GM12878 (cell line): ENCODE data around the gene PCSK6. TPM values are rescaled to one million over a fixed set of nuclear protein-coding genes. Genes with fewer than 3 reads are reported as not detected.

Source experiments
- ATAC-seq: fragments of 200-7000 bp; cut with Tn5 transposase; 3 replicates; pipeline ENCODE4 v1.9.1; 2020; ENCODE audit warnings: mild to moderate bottlenecking, moderate library complexity
- BruUV-seq: library from RNA; stranded (reverse); fragments of 400-500 nt; replicated peaks from 2 replicates; lab custom pipeline; 2021; lab: Mats Ljungman, UMichigan
- CTCF ChIA-PET: fragments of 300-600 bp; sonication (Branson Sonifier 250); formaldehyde crosslinking; extraction: SDS; loops from one replicate; lab custom pipeline; 2021; ENCODE audit warnings: inconsistent platforms; lab: Yijun Ruan, JAX
- POLR2A ChIA-PET: fragments of 350-600 bp; formaldehyde crosslinking; extraction: SDS; loops from one replicate; lab custom pipeline; 2021; ENCODE audit warnings: inconsistent platforms; lab: Charles Lee
- RAD21 ChIA-PET: fragments of 300-600 bp; sonication (Branson Sonifier 250); formaldehyde crosslinking; loops from one replicate; lab custom pipeline; 2023; ENCODE audit warnings: antibody characterized with exemption; ENCODE audit not compliant: unreplicated experiment; lab: Charles Lee
- SMC1A ChIA-PET: fragments of 300-600 bp; sonication (Branson Sonifier 250); formaldehyde crosslinking; loops from one replicate; lab custom pipeline; 2023; ENCODE audit not compliant: unreplicated experiment, uncharacterized antibody; lab: Charles Lee
- DNase-seq: peaks from one replicate; pipeline ENCODE4 v3.0.0-alpha.2; 2011; ENCODE audit warnings: low read depth, low spot score
- FAIRE-seq: peaks from 3 replicates; lab custom pipeline; 2011; peaks lifted over from hg19 to GRCh38; lab: Jason Lieb, UNC
- H2AFZ ChIP-seq: 2 replicates; pipeline ENCODE4 v1.6.0; 2011; ENCODE audit warnings: low read depth, low read length, control low read depth; ENCODE audit not compliant: control insufficient read depth
- H3K27ac ChIP-seq: 2 replicates; pipeline ENCODE4 v1.5.1; 2011; ENCODE audit warnings: control low read depth; ENCODE audit not compliant: control insufficient read depth, insufficient read depth
- H3K27me3 ChIP-seq, 2 experiments: replicated peaks in 1 of 2; 2 replicates each; pipeline versions ENCODE4 v1.6.0 to v1.6.1; 2011; ENCODE audit warnings: low read length in 1 of 2; ENCODE audit not compliant: control insufficient read depth in 2 of 2, insufficient read depth in 2 of 2
- H3K36me3 ChIP-seq, 2 experiments: 2 replicates each; pipeline ENCODE4 v1.5.1; 2011; ENCODE audit warnings: low read length in 1 of 2; ENCODE audit not compliant: control insufficient read depth in 2 of 2, insufficient read depth in 2 of 2
- H3K4me1 ChIP-seq: 2 replicates; pipeline ENCODE4 v1.6.1; 2011; ENCODE audit warnings: mild to moderate bottlenecking, low read length, moderate library complexity, mixed read lengths; ENCODE audit not compliant: control insufficient read depth, insufficient read depth
- H3K4me2 ChIP-seq: 2 replicates; pipeline ENCODE4 v1.6.0; 2011; ENCODE audit warnings: control low read depth; ENCODE audit not compliant: control insufficient read depth, insufficient read depth
- H3K4me3 ChIP-seq: fragments of 200-600 bp; sonication (generic); 2 replicates; pipeline ENCODE4 v1.5.1; 2016
- H3K79me2 ChIP-seq: 2 replicates; pipeline ENCODE4 v1.6.0; 2011; ENCODE audit warnings: low read length; ENCODE audit not compliant: control insufficient read depth, insufficient read depth
- H3K9ac ChIP-seq: 2 replicates; pipeline ENCODE4 v1.8.0; 2011; ENCODE audit warnings: low read length, control low read depth, mixed read lengths; ENCODE audit not compliant: control insufficient read depth, insufficient read depth
- H3K9me3 ChIP-seq: replicated peaks from 3 replicates; pipeline ENCODE4 v1.5.1; 2011; ENCODE audit warnings: mild to moderate bottlenecking, low read length; ENCODE audit not compliant: control insufficient read depth, insufficient read depth
- H4K20me1 ChIP-seq: 2 replicates; pipeline ENCODE4 v1.6.0; 2011; ENCODE audit not compliant: control insufficient read depth, insufficient read depth
- BACH1 ChIP-seq: fragments of 450-650 bp; IDR thresholded peaks from 2 replicates; pipeline ENCODE4 v1.6.1; 2017; ENCODE audit warnings: mild to moderate bottlenecking, borderline replicate concordance
- BHLHE40 ChIP-seq, 2 experiments: fragments of 450-650 bp in 1 of 2; IDR thresholded peaks; 2 replicates each; pipeline ENCODE4 v1.6.1; 2011 to 2017; ENCODE audit warnings: low read depth in 2 of 2, borderline replicate concordance in 1 of 2, improper control_type of control experiment in 1 of 2, low read length in 1 of 2, mild to moderate bottlenecking in 1 of 2
- CEBPZ ChIP-seq: fragments of 150-350 bp; IDR thresholded peaks from 2 replicates; pipeline ENCODE4 v1.6.1; 2016; ENCODE audit warnings: low read depth, low read length
- CHD1 ChIP-seq: IDR thresholded peaks from 2 replicates; pipeline ENCODE4 v1.6.1; 2012; ENCODE audit warnings: low read depth, low read length, improper control_type of control experiment
- CHD4 ChIP-seq: fragments of 200-600 bp; sonication (generic); IDR thresholded peaks from 2 replicates; pipeline ENCODE4 v1.6.1; 2016; ENCODE audit warnings: mild to moderate bottlenecking
- CREM ChIP-seq: IDR thresholded peaks from 2 replicates; pipeline ENCODE4 v1.6.1; 2014; ENCODE audit warnings: antibody characterized with exemption, low read depth
- IRF5 ChIP-seq: fragments of 450-650 bp; IDR thresholded peaks from 2 replicates; pipeline ENCODE4 v1.6.1; 2017; ENCODE audit warnings: borderline replicate concordance
- MLLT1 ChIP-seq: fragments of 450-650 bp; IDR thresholded peaks from 2 replicates; pipeline ENCODE4 v1.6.1; 2016; ENCODE audit warnings: mild to moderate bottlenecking
- NFXL1 ChIP-seq: fragments of 450-650 bp; IDR thresholded peaks from 2 replicates; pipeline ENCODE4 v1.6.1; 2017; ENCODE audit warnings: antibody characterized with exemption, mild to moderate bottlenecking, borderline replicate concordance
- NR2C2 ChIP-seq: IDR thresholded peaks from 2 replicates; pipeline ENCODE4 v1.6.1; 2011; ENCODE audit warnings: borderline replicate concordance, low read depth; ENCODE audit not compliant: control insufficient read depth, insufficient read length
- POLR2AphosphoS2 ChIP-seq: IDR thresholded peaks from 2 replicates; pipeline ENCODE4 v1.6.1; 2011; ENCODE audit warnings: low read depth, mild to moderate bottlenecking, low read length, improper control_type of control experiment, moderate library complexity
- RB1 ChIP-seq: fragments of 450-650 bp; formaldehyde crosslinking; IDR thresholded peaks from 2 replicates; pipeline ENCODE4 v1.6.1; 2017; ENCODE audit warnings: mild to moderate bottlenecking, borderline replicate concordance
- SUPT20H ChIP-seq: IDR thresholded peaks from 2 replicates; pipeline ENCODE4 v1.6.1; 2011; ENCODE audit warnings: low read depth, mild to moderate bottlenecking, low read length, moderate library complexity, borderline replicate concordance; ENCODE audit not compliant: control insufficient read depth
- TCF7 ChIP-seq: IDR thresholded peaks from 2 replicates; pipeline ENCODE4 v1.6.1; 2014; ENCODE audit warnings: antibody characterized with exemption, borderline replicate concordance
- ZBTB4 ChIP-seq: fragments of 450-650 bp; formaldehyde crosslinking; IDR thresholded peaks from 2 replicates; pipeline ENCODE4 v1.4.0; 2022; ENCODE audit warnings: mild to moderate bottlenecking, moderate library complexity
- ZNF207 ChIP-seq: fragments of 450-650 bp; IDR thresholded peaks from 2 replicates; pipeline ENCODE4 v1.6.1; 2014; ENCODE audit warnings: antibody characterized with exemption, mild to moderate bottlenecking, borderline replicate concordance
- WGBS: methylation state at CpG from one replicate; pipeline ENCODE4 v1.1.6; 2016; ENCODE audit warnings: low lambda C conversion rate; ENCODE audit not compliant: insufficient replicate concordance, insufficient coverage; ENCODE audit errors: missing lambda C conversion rate; 5-methylcytosine and 5-hydroxymethylcytosine counted together
- in situ Hi-C: fragments of 300-500 bp; cut with MboI; formaldehyde crosslinking; loops from 9 replicates; pipeline ENCODE4 v1.14.3; 2018; ENCODE audit warnings: mixed read lengths
- intact Hi-C: fragments of 100-400 bp; cut with micrococcal nuclease; formaldehyde crosslinking; loops from one replicate; pipeline ENCODE4 v1.14.2; 2022; ENCODE audit not compliant: unreplicated experiment
- polyA plus RNA-seq, 11 experiments: library from polyadenylated mRNA; depleted of rRNA in 4 of 11; unstranded in 6 of 11; stranded (reverse) in 5 of 11; fragments of >200 nt; fragmentation: Nextera tagmentation in 4 of 11; fragmentation: Illumina TruSeq in 1 of 11; extraction: Ambion mirVana in 4 of 11; extraction: Trizol in 1 of 11; gene quantifications; 1 replicate in 1 of 11; 2 replicates in 10 of 11; pipeline versions ENCODE4 v1.2.1 to v1.2.3, GENCODE V29; 2011 to 2016; ENCODE audit warnings: inconsistent platforms in 2 of 11, missing spikeins in 2 of 11, low read depth in 1 of 11
- total RNA-seq, 4 experiments: library from RNA; depleted of rRNA in 3 of 4; stranded (reverse); fragments of >200 nt in 3 of 4; fragmentation: Illumina TruSeq in 1 of 4; extraction: Trizol in 1 of 4; gene quantifications; 2 replicates each; pipeline versions ENCODE4 v1.2.1 to v1.2.3, GENCODE V29; 2013 to 2021

Gene PCSK6
- total and polyA plus RNA-seq, 10 of the 15 experiments (the other 5 are each of a cell fraction or from before 2014, with no cell fraction given) = 0.19 to 0.67 (median 0.25) TPM; not detected in 4

GRCh38 chr15:101452572-101452971, 36.9 kb downstream of the PCSK6 start:
- POLR2A ChIA-PET = no interaction called here
- in situ Hi-C loops = no loop called here
- no peak for TF ChIP-seq BHLHE40 (IDR thresholded peaks at IDR 0.05; ENCODE audit: borderline replicate concordance in 1 of 2, low read depth in 2 of 2, low read length in 1 of 2)
- TF ChIP-seq SUPT20H = no peak
- TF ChIP-seq MLLT1 = no peak
- TF ChIP-seq BACH1 = no peak
- no peak for TF ChIP-seq ZNF207
- no peak for TF ChIP-seq NR2C2
- no peak for TF ChIP-seq ZBTB4 (CRISPR knock-in tag)
- TF ChIP-seq IRF5 = no peak
- no peak for TF ChIP-seq CHD4
- no peak for TF ChIP-seq TCF7
- TF ChIP-seq CREM = no peak
- no peak for TF ChIP-seq CEBPZ
- TF ChIP-seq CHD1 = no peak
- no peak for TF ChIP-seq RB1
- TF ChIP-seq NFXL1 = no peak
- TF ChIP-seq POLR2AphosphoS2 = no peak

More at GRCh38 chr15:101452572-101452971, 36.9 kb downstream of the PCSK6 start:
- CTCF ChIA-PET = interaction anchor here (0.9 kb wide), 1 partner anchor 9 kb away, joined by 3 read pairs; no protein-coding TSS in a partner anchor
- Histone ChIP-seq H3K27ac (no peak overlapping the region), H2AFZ (no peak overlapping the region), H3K9ac (no peak overlapping the region), H3K4me2 (no peak overlapping the region), H3K4me1 (no peaks in the 10 kb centered on the region), H3K4me3 (no peak overlapping the region), H4K20me1 (no peaks in the 10 kb centered on the region), H3K27me3 (peaks cover 0 to 7% of the 10 kb centered on the region in 2 experiments; a peak in 3 of 4 replicates), H3K9me3 (no peaks in the 10 kb centered on the region), H3K79me2 (no peaks in the 10 kb centered on the region), H3K36me3 (no peaks in the 10 kb centered on the region)
- WGBS = 28% methylated on average over 11 of the region's 11 CpGs
- RAD21 ChIA-PET = no interaction called here
- no TSS peak for BruUV-seq
- no peak for FAIRE-seq
- DNase-seq = no peak
- SMC1A ChIA-PET = no interaction called here
- intact Hi-C loops = no loop called here
- no peak for ATAC-seq
